HUES48 (cell line): ENCODE results near the gene CPNE4.

Experiments
- H3K27ac ChIP-seq: one replicate; pipeline ENCODE4 v1.7.0; 2013; ENCODE audit warnings: low read depth, low read length, inconsistent platforms
- H3K27me3 ChIP-seq: 2 replicates; pipeline ENCODE4 v1.6.1; 2013; ENCODE audit warnings: mild to moderate bottlenecking, low read length; ENCODE audit not compliant: control insufficient read depth, insufficient read depth
- H3K36me3 ChIP-seq: 2 replicates; pipeline ENCODE4 v1.6.1; 2013; ENCODE audit warnings: low read length; ENCODE audit not compliant: control insufficient read depth, insufficient read depth
- H3K4me1 ChIP-seq: 2 replicates; pipeline ENCODE4 v1.6.1; 2013; ENCODE audit warnings: mild to moderate bottlenecking, low read length; ENCODE audit not compliant: control insufficient read depth, insufficient read depth
- H3K4me3 ChIP-seq: 2 replicates; pipeline ENCODE4 v1.5.1; 2013; ENCODE audit warnings: mild to moderate bottlenecking, low read depth, low read length
- H3K9ac ChIP-seq: 2 replicates; pipeline ENCODE4 v1.6.1; 2013; ENCODE audit warnings: mild to moderate bottlenecking, low read depth, low read length, moderate library complexity
- H3K9me3 ChIP-seq: 2 replicates; pipeline ENCODE4 v1.6.1; 2013; ENCODE audit warnings: low read length; ENCODE audit not compliant: control insufficient read depth, insufficient read depth

The CPNE4 gene

DNA sequence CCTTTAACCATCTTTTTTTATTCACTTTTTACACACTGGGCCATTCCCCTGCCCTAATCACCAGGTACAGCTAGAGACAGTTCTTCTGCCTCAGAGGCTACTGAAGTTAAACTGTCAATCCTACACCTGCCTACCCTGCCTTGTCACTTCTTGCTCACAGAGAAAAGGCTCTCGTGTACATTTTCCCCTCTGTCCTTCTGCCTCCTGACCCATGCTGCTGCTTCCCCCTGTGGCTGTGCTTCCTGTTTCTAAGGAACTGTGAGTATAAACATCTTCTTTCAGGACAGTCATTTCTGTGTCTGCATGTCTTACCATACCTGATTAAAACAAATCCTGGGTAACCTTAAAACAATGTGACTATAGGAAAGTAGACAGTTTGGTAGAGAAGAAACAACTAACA, 295.6 kb downstream of the CPNE4 start:
- Histone ChIP-seq H3K9ac (no peak overlapping the region), H3K36me3 (no peaks in the 10 kb centered on the region), H3K27me3 (no peaks in the 10 kb centered on the region), H3K4me1 (peaks cover 4% of the 10 kb centered on the region; the same call in 1 of the 2 replicates), H3K9me3 (no peaks in the 10 kb centered on the region), H3K4me3 (no peak overlapping the region), H3K27ac (no peak overlapping the region)

GRCh38 chr3:131738095-131738494, 296.7 kb downstream of the CPNE4 start:
- no peak overlapping the region for H3K4me3 ChIP-seq
- H3K9me3 ChIP-seq, result no peaks in the 10 kb centered on the region
- H3K27me3 ChIP-seq, result no peaks in the 10 kb centered on the region
- peaks cover 4% of the 10 kb centered on the region; the same call in 1 of the 2 replicates for H3K4me1 ChIP-seq
- H3K36me3 ChIP-seq, result no peaks in the 10 kb centered on the region
- no peak overlapping the region for H3K9ac ChIP-seq
- H3K27ac ChIP-seq, result no peak overlapping the region

GRCh38 chr3:131735544-131735943, 299.3 kb downstream of the CPNE4 start:
- Histone ChIP-seq H3K36me3 (no peaks in the 10 kb centered on the region), H3K4me3 (no peak overlapping the region), H3K4me1 (peaks cover 4% of the 10 kb centered on the region; the same call in 1 of the 2 replicates), H3K27ac (no peak overlapping the region), H3K9ac (no peak overlapping the region), H3K9me3 (no peaks in the 10 kb centered on the region), H3K27me3 (no peaks in the 10 kb centered on the region)

DNA sequence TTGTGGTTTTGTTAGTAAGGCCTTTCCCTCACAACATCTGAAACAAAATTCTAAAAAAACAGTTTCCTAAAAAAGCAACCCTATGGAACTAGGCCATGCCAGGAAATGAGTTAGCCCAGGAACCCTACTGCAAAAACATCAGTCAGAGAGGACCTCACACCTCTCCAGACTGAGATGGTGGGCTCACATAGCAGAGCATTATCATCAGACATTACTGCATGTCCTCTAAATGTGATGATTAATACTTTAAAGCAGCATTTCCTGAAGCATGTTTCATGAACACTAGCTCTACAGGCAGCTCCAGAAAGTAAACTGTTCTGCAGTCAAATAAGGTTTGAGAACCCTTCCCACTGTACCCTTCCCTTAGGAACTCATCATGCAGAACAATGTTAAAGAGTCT, 299.7 kb downstream of the CPNE4 start:
- Histone ChIP-seq H3K9ac (no peak overlapping the region), H3K4me3 (no peak overlapping the region), H3K27me3 (no peaks in the 10 kb centered on the region), H3K9me3 (no peaks in the 10 kb centered on the region), H3K36me3 (no peaks in the 10 kb centered on the region), H3K27ac (no peak overlapping the region), H3K4me1 (peaks cover 4% of the 10 kb centered on the region; the same call in 1 of the 2 replicates)

DNA sequence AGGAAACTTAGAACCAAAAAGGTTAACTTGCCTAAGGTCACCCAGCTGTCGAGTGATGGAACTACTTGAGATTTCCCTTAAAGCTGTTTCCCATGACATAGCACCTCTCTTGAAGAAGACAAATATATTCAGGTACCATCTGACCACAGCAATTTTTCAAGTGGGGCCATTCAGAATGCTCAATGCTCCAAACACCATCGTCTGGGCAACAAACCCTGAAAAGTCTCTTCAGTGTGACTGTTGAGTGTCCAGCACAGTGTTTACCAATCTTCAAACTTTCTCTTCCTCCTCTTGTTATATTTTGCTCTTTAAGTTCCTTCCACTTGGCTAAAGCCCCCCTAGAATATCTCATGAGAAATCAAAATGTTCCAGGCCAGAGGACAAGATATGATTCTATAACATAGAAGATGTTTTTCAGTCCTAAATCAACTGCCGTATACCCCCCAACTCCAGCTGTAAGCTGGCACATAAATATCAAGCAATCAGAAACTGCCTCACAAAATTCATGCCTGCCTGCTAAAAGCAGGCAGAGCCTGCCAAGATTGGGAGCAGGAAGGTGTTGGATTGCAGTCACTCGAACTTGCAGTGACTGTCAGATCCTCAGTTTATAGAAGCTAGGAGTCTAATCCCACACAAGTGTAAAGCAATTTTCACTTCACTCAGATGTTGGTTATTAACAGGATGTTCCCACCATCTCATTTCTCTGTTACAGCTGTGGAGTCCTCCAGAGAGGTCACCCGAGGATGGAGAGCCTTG, 301.6 kb downstream of the CPNE4 start:
- H3K4me1 ChIP-seq, result no peaks in the 10 kb centered on the region
- H3K9me3 ChIP-seq, result no peaks in the 10 kb centered on the region
- H3K27me3 ChIP-seq, result no peaks in the 10 kb centered on the region
- no peak overlapping the region for H3K9ac ChIP-seq
- no peaks in the 10 kb centered on the region for H3K36me3 ChIP-seq
- H3K27ac ChIP-seq, result no peak overlapping the region
- H3K4me3 ChIP-seq, result no peak overlapping the region

DNA sequence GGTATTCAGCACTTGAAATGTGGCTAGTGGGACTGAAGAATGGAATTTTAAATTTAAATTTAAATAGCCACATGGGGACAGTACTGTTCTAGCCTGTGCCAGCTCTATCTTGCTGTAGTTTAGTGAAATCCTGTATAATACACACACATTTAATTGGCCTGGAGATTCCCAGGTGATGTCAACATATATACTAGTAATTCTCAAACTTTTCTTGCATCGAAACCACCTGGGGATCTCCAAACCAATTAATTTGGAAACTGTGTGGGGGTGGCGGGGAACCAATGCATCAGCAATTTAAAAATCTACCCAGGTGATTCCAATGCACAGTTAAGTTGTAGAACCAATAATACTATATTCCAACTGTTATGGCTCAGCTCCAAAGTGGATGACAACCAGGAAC, 303.1 kb downstream of the CPNE4 start:
- H3K4me3 ChIP-seq, result no peak overlapping the region
- H3K27ac ChIP-seq, result no peak overlapping the region
- H3K36me3 ChIP-seq, result no peaks in the 10 kb centered on the region
- H3K27me3 ChIP-seq, result no peaks in the 10 kb centered on the region
- H3K4me1 ChIP-seq, result no peaks in the 10 kb centered on the region
- H3K9me3 ChIP-seq, result no peaks in the 10 kb centered on the region
- no peak overlapping the region for H3K9ac ChIP-seq

GRCh38 chr3:131730581-131730980, 304.2 kb downstream of the CPNE4 start:
- Histone ChIP-seq H3K36me3 (no peaks in the 10 kb centered on the region), H3K4me1 (no peaks in the 10 kb centered on the region), H3K4me3 (no peak overlapping the region), H3K9me3 (no peaks in the 10 kb centered on the region), H3K27me3 (no peaks in the 10 kb centered on the region), H3K27ac (no peak overlapping the region), H3K9ac (no peak overlapping the region)

DNA sequence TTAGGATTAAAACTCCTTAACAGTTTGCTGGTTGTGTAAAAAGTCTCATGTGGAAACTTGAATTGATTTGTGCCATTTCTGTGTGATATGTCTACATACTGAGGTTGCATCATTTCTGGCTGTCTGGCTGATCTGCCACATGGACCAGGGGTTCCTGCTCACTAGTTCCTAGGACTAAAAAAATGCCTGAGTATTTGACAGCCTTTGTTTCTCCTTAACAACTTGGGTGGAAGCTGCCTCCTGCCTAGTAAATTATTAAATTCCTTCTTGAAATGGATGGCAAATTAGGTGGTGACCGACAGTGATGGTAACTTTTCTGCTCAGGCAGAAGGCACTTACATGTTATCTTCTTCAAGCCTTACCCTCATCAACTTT, 305.2 kb downstream of the CPNE4 start:
- H3K36me3 ChIP-seq, result no peaks in the 10 kb centered on the region
- H3K9ac ChIP-seq, result no peak overlapping the region
- no peak overlapping the region for H3K27ac ChIP-seq
- H3K4me3 ChIP-seq, result no peak overlapping the region
- H3K9me3 ChIP-seq, result no peaks in the 10 kb centered on the region
- no peaks in the 10 kb centered on the region for H3K27me3 ChIP-seq
- H3K4me1 ChIP-seq, result no peaks in the 10 kb centered on the region

DNA sequence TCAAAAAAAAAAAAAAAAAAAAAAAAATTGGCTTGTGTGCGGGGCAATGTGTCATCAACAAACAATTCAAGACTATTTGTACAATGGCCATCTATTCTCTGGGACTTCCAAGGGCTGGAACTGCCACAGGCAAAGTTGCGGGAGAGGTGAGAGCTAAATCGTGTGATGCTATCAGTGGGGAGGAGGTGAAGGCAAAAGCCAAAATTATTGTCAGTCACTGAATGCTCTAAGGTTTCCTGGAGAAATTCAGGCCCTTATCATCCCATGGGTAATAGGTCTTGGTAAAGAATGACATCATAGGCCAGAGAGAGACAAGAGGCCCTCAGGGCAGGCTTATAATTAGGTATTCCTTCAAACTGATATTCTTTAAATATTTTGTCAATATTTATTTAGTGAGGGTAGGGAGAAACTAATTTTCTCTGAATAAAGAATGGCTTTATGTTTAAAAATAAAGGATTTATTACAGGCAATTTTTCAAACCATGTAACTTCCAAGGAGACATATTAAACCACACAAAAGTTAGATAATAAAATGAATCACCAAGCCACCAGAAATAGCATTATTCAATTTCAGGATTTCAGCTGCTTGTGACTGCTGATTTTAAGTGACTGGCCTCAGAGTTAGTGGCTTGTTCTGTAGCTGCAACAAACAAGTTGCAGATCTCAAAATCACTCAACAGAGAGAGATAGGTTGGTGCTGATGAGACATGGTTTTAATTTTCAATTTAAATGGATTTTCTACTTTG, 305.7 kb downstream of the CPNE4 start:
- Histone ChIP-seq H3K27ac (no peak overlapping the region), H3K9me3 (no peaks in the 10 kb centered on the region), H3K4me3 (no peak overlapping the region), H3K36me3 (no peaks in the 10 kb centered on the region), H3K27me3 (no peaks in the 10 kb centered on the region), H3K4me1 (no peaks in the 10 kb centered on the region), H3K9ac (no peak overlapping the region)

DNA sequence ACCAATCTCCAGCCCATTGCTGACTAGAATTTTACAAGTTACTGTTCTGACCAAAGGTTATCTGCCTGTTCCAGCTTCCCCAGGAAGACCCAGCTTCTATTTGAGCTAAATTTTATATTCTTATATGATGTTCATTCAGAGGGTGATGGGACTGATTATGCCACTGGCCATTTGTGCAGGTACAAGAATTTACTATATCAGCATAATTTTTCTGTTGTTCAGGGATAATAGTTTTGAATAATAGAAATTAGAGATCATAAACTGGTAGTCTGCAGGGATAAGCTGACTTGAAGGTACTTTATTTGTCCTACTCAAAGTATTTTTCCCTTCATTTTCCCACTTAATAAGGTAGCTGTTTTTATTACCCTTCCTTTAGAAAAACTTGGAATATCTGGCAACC, 309.4 kb downstream of the CPNE4 start:
- H3K9me3 ChIP-seq, result no peaks in the 10 kb centered on the region
- no peaks in the 10 kb centered on the region for H3K27me3 ChIP-seq
- no peaks in the 10 kb centered on the region for H3K36me3 ChIP-seq
- H3K4me1 ChIP-seq, result no peaks in the 10 kb centered on the region
- H3K9ac ChIP-seq, result no peak overlapping the region
- H3K27ac ChIP-seq, result no peak overlapping the region
- H3K4me3 ChIP-seq, result no peak overlapping the region

DNA sequence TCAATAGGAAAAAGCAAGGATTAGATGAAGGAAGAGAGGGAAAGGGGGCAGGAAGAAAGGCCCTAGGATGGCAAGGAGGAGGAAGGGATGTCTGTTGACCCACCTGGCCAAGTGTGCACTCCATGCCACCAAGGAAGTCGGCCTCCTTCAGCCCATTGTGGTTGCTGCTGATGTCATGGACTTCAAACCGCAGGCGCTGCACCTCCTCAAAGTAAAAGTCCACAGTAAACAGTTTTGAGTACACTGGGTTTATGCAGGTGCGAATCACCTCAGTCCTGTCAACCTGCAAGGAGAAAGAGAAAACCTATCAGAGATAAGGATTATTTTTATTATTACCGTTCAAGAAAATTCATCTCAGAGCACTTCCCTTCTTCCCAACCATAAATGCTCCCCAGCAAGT, 311.5 kb downstream of the CPNE4 start:
- Histone ChIP-seq H3K36me3 (no peaks in the 10 kb centered on the region), H3K9ac (no peak overlapping the region), H3K27ac (no peak overlapping the region), H3K27me3 (no peaks in the 10 kb centered on the region), H3K4me1 (no peaks in the 10 kb centered on the region), H3K4me3 (no peak overlapping the region), H3K9me3 (no peaks in the 10 kb centered on the region)
